ENCODE results near the gene NCKAP5. TPM values are rescaled to one million over a fixed set of nuclear protein-coding genes. Genes with fewer than 3 reads are reported as not detected.

NCKAP5 gene
- total RNA-seq, 1 donor from 2014 or later, result 0.46 TPM

DNA sequence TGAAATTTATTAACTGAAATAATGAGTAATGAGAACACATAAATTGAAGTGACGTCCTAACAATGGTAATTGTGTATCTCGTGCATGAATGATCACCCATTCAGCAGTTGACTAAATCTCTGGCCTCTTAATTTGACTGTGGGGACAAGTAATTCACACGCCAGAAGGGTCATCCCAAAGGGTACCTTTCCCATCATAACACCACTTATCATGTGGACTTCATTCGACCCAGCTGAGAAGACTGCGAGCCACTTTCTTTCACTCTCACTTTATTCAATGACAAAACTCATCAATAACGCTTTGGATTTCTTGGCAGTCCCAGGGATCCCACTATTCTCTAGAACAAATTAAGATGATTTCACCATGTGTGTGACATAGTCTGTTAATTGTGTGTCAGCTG is 835.6 kb downstream of the NCKAP5 start:
- no peaks in the 10 kb centered on the region for H3K27me3 Mint-ChIP-seq (ENCODE audit: unreplicated experiment)
- TF ChIP-seq, protein P1, sequence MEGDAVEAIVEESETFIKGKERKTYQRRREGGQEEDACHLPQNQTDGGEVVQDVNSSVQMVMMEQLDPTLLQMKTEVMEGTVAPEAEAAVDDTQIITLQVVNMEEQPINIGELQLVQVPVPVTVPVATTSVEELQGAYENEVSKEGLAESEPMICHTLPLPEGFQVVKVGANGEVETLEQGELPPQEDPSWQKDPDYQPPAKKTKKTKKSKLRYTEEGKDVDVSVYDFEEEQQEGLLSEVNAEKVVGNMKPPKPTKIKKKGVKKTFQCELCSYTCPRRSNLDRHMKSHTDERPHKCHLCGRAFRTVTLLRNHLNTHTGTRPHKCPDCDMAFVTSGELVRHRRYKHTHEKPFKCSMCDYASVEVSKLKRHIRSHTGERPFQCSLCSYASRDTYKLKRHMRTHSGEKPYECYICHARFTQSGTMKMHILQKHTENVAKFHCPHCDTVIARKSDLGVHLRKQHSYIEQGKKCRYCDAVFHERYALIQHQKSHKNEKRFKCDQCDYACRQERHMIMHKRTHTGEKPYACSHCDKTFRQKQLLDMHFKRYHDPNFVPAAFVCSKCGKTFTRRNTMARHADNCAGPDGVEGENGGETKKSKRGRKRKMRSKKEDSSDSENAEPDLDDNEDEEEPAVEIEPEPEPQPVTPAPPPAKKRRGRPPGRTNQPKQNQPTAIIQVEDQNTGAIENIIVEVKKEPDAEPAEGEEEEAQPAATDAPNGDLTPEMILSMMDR (IDR thresholded peaks at IDR 0.05), result no peak
- H3K9me3 Mint-ChIP-seq (ENCODE audit: unreplicated experiment), result peaks cover 12% of the 10 kb centered on the region
- no peak overlapping the region for H3K4me3 Mint-ChIP-seq (ENCODE audit: unreplicated experiment)
- H3K27ac Mint-ChIP-seq (ENCODE audit: unreplicated experiment), result no peak overlapping the region
- no peaks in the 10 kb centered on the region for H3K36me3 Mint-ChIP-seq (ENCODE audit: unreplicated experiment)
- no peaks in the 10 kb centered on the region for H3K4me1 Mint-ChIP-seq (ENCODE audit: unreplicated experiment)
- DNase-seq (ENCODE audit: extremely low spot score, unreplicated experiment), result no peak

DNA sequence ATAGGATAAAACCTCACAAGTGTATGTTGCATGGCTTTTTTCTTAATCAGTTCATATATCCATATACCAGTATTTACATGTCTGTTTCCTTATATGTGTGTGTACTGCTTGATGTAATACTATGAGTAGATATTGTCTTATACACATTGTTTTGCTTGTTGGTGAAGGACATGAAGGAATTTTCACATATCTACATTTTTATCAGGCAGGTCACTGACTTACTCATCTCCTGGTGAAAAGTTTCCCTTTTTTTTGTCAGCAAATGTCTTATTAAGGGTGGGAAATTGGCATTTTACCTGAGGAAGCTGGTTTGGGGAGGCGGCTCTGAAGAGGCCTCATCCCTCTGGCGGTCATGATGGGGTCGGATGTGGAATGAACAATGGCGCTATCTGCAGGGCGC is 836.8 kb downstream of the NCKAP5 start:
- no peak for DNase-seq (ENCODE audit: extremely low spot score, unreplicated experiment)
- peaks cover 12% of the 10 kb centered on the region for H3K9me3 Mint-ChIP-seq (ENCODE audit: unreplicated experiment)
- H3K4me3 Mint-ChIP-seq (ENCODE audit: unreplicated experiment), result no peak overlapping the region
- no peaks in the 10 kb centered on the region for H3K36me3 Mint-ChIP-seq (ENCODE audit: unreplicated experiment)
- H3K4me1 Mint-ChIP-seq (ENCODE audit: unreplicated experiment), result no peaks in the 10 kb centered on the region
- no peak overlapping the region for H3K27ac Mint-ChIP-seq (ENCODE audit: unreplicated experiment)
- H3K27me3 Mint-ChIP-seq (ENCODE audit: unreplicated experiment), result no peaks in the 10 kb centered on the region
- TF ChIP-seq, protein P1 (IDR thresholded peaks at IDR 0.05), result no peak

DNA sequence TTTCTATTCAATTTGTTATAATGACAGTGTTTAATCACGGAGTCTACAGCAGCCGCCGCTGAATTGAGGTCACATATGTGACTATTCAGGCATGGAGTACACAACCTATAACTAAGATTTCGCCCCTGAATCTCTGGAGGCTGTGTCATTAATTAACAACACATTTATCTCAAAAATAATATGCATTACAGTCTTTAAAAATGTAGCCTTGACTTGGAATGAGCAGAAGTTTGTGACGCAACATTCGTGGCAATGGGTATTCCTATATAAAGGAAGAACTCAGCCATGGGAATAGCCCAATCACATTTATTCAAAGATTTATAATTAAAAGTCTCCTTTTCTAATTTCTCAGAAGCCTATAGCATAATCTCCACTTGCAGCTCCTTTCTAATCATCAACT is 837.7 kb downstream of the NCKAP5 start:
- TF ChIP-seq, protein P1 (IDR thresholded peaks at IDR 0.05), result no peak
- Mint-ChIP-seq H3K27me3 (ENCODE audit: unreplicated experiment) (no peaks in the 10 kb centered on the region), H3K9me3 (ENCODE audit: unreplicated experiment) (peaks cover 12% of the 10 kb centered on the region), H3K4me1 (ENCODE audit: unreplicated experiment) (no peaks in the 10 kb centered on the region), H3K4me3 (ENCODE audit: unreplicated experiment) (no peak overlapping the region), H3K36me3 (ENCODE audit: unreplicated experiment) (no peaks in the 10 kb centered on the region), H3K27ac (ENCODE audit: unreplicated experiment) (no peak overlapping the region)
- no peak for DNase-seq (ENCODE audit: extremely low spot score, unreplicated experiment)

DNA sequence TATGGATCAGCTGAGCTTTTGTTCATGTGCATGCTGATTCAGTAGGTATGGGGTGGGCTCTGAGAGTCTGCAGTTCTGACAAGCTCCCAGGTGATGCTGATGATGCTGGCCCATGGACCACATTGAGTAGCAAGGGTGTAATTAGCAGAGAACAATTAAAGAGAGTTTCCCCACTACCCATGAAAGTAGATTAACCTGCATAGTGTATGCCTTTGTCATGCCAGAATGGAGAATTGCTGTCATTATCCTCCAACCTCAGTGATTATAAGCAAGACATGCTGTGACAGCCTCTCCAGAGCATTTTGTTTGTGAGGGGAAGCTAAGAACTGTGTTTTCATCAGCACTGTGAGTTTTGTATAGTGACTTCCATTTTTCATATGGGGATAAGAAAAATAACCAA is 838.7 kb downstream of the NCKAP5 start:
- H3K36me3 Mint-ChIP-seq (ENCODE audit: unreplicated experiment), result no peaks in the 10 kb centered on the region
- no peak overlapping the region for H3K27ac Mint-ChIP-seq (ENCODE audit: unreplicated experiment)
- no peaks in the 10 kb centered on the region for H3K27me3 Mint-ChIP-seq (ENCODE audit: unreplicated experiment)
- DNase-seq (ENCODE audit: extremely low spot score, unreplicated experiment), result no peak
- H3K4me1 Mint-ChIP-seq (ENCODE audit: unreplicated experiment), result no peaks in the 10 kb centered on the region
- H3K4me3 Mint-ChIP-seq (ENCODE audit: unreplicated experiment), result no peak overlapping the region
- TF ChIP-seq, protein P1 (IDR thresholded peaks at IDR 0.05), result no peak
- peaks cover 15% of the 10 kb centered on the region for H3K9me3 Mint-ChIP-seq (ENCODE audit: unreplicated experiment)

DNA sequence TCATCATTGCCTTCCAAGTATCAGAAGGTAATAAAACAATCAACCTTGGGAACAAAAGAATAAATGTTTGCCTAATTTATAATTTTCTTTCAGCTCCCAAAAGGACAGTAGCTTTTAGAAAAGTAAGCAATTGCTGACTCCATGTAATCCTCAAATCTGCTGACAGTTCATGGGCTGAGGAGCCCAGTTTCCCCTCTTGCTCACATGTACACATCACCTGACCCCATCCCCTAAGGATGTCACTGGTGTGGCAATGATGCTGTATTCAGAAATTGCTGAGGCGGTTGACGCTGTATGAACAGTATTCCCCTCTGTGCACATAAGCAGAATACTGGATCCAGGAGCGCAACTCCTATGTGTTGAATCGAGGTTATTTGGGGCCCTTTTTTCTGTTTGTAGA is 842.1 kb downstream of the NCKAP5 start:
- TF ChIP-seq, protein P1 (IDR thresholded peaks at IDR 0.05), result no peak
- Mint-ChIP-seq H3K36me3 (ENCODE audit: unreplicated experiment) (no peaks in the 10 kb centered on the region), H3K9me3 (ENCODE audit: unreplicated experiment) (peaks cover 12% of the 10 kb centered on the region), H3K4me3 (ENCODE audit: unreplicated experiment) (no peak overlapping the region), H3K27me3 (ENCODE audit: unreplicated experiment) (no peaks in the 10 kb centered on the region), H3K27ac (ENCODE audit: unreplicated experiment) (no peak overlapping the region), H3K4me1 (ENCODE audit: unreplicated experiment) (no peaks in the 10 kb centered on the region)
- no peak for DNase-seq (ENCODE audit: extremely low spot score, unreplicated experiment)

Data from osteocyte (in vitro differentiated cells).